Measurements from ENCODE around the gene ELMOD3.

DNA sequence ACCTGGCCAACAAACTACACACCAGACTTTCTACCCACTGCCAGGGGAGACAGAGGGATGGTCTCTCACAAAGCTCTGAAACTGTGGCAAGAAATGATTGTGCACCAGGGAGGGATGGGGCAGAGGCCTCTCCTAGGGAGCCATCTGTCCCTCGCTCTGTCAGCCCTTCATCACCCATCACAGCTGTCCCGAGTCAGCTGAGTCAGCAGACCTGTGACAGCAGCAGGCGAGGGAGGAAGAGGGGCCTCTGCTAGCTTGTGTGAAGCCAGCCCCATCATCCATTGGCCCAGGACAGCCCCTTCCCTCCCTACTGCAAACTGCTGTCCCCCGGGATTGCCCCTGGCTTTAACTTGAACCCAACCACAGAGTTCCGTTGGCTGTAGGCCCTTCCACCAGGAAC lies 69.0 kb downstream of the ELMOD3 start:
- TF ChIP-seq, protein P1, sequence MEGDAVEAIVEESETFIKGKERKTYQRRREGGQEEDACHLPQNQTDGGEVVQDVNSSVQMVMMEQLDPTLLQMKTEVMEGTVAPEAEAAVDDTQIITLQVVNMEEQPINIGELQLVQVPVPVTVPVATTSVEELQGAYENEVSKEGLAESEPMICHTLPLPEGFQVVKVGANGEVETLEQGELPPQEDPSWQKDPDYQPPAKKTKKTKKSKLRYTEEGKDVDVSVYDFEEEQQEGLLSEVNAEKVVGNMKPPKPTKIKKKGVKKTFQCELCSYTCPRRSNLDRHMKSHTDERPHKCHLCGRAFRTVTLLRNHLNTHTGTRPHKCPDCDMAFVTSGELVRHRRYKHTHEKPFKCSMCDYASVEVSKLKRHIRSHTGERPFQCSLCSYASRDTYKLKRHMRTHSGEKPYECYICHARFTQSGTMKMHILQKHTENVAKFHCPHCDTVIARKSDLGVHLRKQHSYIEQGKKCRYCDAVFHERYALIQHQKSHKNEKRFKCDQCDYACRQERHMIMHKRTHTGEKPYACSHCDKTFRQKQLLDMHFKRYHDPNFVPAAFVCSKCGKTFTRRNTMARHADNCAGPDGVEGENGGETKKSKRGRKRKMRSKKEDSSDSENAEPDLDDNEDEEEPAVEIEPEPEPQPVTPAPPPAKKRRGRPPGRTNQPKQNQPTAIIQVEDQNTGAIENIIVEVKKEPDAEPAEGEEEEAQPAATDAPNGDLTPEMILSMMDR (conservative IDR thresholded peaks at IDR 0.05): no peak
- no peak for TF ChIP-seq EZH2 (IDR thresholded peaks at IDR 0.05; ENCODE audit: low read depth)
